ENCODE measurements around the gene RNU7-1. TPM values are rescaled to one million over a fixed set of nuclear protein-coding genes. Genes with fewer than 3 reads are reported as not detected.
A peak's percentile ranks its signal among the peaks of the same experiment; 100 is the strongest.

The RNU7-1 gene
- total RNA-seq, 1 donor from 2014 or later: not detected

DNA sequence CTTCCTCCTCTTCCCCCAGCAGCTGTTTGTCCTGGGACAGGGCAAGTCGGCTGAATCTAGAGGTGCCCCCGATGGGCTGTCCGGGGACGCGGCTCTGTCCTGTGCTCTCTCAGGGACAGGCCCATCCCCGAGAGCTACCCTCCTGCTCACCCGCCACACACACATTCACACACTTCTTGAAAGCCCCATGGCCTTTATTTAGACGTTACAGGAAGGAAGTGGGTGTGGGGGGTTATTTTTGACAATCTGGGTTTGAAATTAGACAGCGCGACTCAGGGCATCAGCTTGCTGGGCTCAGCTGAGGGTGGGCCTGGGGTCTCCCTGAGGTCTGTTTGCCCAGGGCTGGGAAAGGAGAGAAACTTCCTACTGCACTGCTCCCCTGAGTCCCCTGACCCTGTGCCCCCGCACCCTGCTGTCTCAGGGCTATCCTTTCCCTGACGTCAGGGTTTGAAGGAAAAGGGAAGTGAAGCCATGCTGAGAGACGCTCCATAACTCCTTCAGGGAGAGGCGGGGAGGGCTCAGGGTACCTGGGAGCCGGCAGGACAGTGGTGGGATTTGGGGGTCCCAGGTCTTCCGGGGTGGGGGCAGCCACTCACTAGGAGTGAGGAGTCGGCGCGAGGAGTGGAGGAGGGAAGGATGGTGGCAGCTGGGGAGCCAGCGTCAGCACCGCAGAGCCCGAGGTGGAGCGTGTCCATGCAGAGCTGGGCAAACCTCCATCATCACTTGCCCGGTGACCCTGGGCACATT lies 15.6 kb downstream of the RNU7-1 start:
- DNase-seq (ENCODE audit: low read depth, low spot score): no peak
- Mint-ChIP-seq H3K4me1 (peaks cover 13% of the 10 kb centered on the region), H3K27me3 (ENCODE audit: low read depth) (no peaks in the 10 kb centered on the region), H3K36me3 (ENCODE audit: low read depth) (no peaks in the 10 kb centered on the region), H3K4me3 (no peak overlapping the region), H3K9me3 (no peaks in the 10 kb centered on the region), H3K27ac (ENCODE audit: unreplicated experiment) (no peak overlapping the region)
- TF ChIP-seq, protein P1, sequence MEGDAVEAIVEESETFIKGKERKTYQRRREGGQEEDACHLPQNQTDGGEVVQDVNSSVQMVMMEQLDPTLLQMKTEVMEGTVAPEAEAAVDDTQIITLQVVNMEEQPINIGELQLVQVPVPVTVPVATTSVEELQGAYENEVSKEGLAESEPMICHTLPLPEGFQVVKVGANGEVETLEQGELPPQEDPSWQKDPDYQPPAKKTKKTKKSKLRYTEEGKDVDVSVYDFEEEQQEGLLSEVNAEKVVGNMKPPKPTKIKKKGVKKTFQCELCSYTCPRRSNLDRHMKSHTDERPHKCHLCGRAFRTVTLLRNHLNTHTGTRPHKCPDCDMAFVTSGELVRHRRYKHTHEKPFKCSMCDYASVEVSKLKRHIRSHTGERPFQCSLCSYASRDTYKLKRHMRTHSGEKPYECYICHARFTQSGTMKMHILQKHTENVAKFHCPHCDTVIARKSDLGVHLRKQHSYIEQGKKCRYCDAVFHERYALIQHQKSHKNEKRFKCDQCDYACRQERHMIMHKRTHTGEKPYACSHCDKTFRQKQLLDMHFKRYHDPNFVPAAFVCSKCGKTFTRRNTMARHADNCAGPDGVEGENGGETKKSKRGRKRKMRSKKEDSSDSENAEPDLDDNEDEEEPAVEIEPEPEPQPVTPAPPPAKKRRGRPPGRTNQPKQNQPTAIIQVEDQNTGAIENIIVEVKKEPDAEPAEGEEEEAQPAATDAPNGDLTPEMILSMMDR (conservative IDR thresholded peaks at IDR 0.05): no peak

DNA sequence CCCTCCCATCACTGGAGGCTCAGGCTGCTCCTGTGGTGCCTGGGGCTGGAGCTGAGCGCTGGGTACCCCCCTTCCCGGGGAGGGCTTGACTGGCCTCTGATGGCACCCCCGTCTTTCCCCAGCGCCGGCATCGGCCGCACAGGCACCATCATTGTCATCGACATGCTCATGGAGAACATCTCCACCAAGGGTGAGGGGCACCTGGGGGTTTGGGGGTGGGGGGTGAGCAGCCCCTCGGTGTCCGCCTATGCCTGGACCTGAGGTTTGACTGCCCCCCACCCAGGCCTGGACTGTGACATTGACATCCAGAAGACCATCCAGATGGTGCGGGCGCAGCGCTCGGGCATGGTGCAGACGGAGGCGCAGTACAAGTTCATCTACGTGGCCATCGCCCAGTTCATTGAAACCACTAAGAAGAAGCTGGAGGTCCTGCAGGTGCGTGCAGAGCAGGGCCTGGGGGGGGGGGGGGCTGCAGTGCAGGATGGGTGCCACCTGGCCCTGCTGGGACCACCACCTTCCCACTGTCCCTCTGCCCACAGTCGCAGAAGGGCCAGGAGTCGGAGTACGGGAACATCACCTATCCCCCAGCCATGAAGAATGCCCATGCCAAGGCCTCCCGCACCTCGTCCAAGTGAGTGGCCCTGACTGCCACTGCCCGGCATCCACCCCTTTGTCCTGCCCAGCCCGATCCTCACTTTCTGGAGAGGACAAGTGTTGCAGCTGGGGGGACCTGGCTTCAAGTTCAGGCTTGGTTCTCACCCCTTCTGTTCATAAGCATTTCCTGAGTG lies 16.4 kb downstream of the RNU7-1 start:
- Mint-ChIP-seq H3K27me3 (ENCODE audit: low read depth) (no peaks in the 10 kb centered on the region), H3K9me3 (no peaks in the 10 kb centered on the region), H3K27ac (ENCODE audit: unreplicated experiment) (no peak overlapping the region), H3K36me3 (ENCODE audit: low read depth) (no peaks in the 10 kb centered on the region), H3K4me1 (peaks cover 14% of the 10 kb centered on the region), H3K4me3 (no peak overlapping the region)
- TF ChIP-seq, protein P1 (conservative IDR thresholded peaks at IDR 0.05): no peak
- DNase-seq (ENCODE audit: low read depth, low spot score): no peak

DNA sequence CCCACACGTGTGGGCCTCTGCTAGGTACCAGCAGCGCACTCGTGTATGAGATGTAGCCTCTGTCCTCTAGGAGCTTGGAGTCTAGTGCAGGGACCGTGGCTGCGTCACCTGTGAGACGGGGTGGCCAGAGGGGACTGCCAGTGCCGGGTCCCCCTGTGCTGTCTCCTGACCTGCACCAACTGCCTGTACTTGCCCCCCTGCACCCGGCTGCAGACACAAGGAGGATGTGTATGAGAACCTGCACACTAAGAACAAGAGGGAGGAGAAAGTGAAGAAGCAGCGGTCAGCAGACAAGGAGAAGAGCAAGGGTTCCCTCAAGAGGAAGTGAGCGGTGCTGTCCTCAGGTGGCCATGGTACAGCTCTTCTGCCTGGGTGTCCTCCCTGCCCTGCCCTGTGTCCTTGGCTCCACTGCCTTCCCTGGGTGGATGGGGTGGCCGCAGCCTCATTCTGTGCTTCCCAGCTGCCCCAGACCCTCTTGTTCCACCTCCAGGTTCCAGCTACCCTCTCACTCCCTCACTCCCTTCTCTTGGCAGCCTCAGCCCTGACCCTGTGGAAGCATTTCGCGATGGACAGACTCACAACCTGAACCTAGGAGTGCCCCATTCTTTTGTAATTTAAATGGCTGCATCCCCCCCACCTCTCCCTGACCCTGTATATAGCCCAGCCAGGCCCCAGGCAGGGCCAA lies 17.1 kb downstream of the RNU7-1 start:
- DNase-seq (ENCODE audit: low read depth, low spot score): no peak
- peaks cover 20% of the 10 kb centered on the region for H3K4me1 Mint-ChIP-seq
- TF ChIP-seq, protein P1 (conservative IDR thresholded peaks at IDR 0.05): no peak
- no peaks in the 10 kb centered on the region for H3K27me3 Mint-ChIP-seq (ENCODE audit: low read depth)
- H3K27ac Mint-ChIP-seq (ENCODE audit: unreplicated experiment): no peak overlapping the region
- no peak overlapping the region for H3K4me3 Mint-ChIP-seq
- H3K9me3 Mint-ChIP-seq: no peaks in the 10 kb centered on the region
- peaks cover 3% of the 10 kb centered on the region for H3K36me3 Mint-ChIP-seq (ENCODE audit: low read depth)

DNA sequence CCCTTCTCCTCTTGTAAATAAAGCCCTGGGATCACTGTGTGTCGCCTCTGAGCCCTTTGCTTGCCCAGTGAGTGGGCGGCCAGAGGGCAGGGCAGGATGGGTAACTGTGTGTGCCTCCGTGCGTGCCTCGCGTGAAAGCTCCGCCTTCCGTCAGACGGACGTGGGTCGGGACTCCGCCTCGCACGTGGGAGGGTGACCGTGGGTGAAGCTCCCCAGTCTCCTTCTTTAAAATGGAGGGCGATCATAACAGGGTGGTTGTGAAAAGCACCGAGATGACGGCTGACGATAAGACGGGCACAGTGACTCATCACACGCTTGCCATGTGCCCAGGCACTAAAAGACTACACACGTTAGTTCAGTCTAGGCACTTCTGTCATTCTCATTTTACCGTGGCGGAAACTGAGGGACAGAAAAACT lies 17.7 kb downstream of the RNU7-1 start:
- H3K27ac Mint-ChIP-seq (ENCODE audit: unreplicated experiment): peak overlapping the region; percentile 92
- H3K27me3 Mint-ChIP-seq (ENCODE audit: low read depth): no peaks in the 10 kb centered on the region
- no peak for DNase-seq (ENCODE audit: low read depth, low spot score)
- peaks cover 5% of the 10 kb centered on the region for H3K36me3 Mint-ChIP-seq (ENCODE audit: low read depth)
- TF ChIP-seq, protein P1 (conservative IDR thresholded peaks at IDR 0.05): no peak
- H3K4me3 Mint-ChIP-seq: peak overlapping the region; percentile 75
- H3K4me1 Mint-ChIP-seq: peaks cover 20% of the 10 kb centered on the region
- H3K9me3 Mint-ChIP-seq: no peaks in the 10 kb centered on the region

DNA sequence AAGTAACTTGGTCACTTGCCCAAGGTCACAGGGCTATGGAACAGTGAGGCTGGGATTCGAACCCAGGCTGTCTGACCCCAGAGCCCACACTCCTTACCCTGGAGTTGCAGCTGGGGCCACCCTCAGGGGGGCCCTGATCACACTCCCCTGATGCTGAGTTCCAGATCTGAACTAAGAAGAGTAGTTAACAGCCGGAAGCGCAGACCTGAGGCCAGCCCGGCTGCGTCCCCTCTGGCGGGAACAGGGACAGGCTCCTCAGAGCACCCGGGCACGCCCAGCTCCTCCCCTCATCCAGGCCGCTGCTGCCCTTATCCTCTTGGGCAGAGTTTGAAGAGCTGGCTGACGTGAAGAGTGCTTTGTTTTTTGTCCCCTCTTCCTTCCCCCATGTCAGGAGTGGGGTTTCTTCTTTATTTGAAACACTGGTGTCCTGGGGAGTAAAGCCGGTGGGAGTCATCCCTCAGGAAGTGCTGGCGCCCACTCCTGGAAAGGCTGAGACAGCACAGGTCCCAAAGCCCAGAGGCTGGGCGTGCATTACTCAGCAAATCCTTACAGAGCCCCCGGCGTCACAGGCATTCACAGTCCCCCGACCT lies 18.2 kb downstream of the RNU7-1 start:
- H3K36me3 Mint-ChIP-seq (ENCODE audit: low read depth): peaks cover 7% of the 10 kb centered on the region
- H3K4me1 Mint-ChIP-seq: peaks cover 20% of the 10 kb centered on the region
- H3K27me3 Mint-ChIP-seq (ENCODE audit: low read depth): no peaks in the 10 kb centered on the region
- TF ChIP-seq, protein P1 (conservative IDR thresholded peaks at IDR 0.05): peak; percentile 67
- no peaks in the 10 kb centered on the region for H3K9me3 Mint-ChIP-seq
- peak overlapping the region; percentile 75 for H3K4me3 Mint-ChIP-seq
- DNase-seq (ENCODE audit: low read depth, low spot score): peak; percentile 59
- peak overlapping the region; percentile 92 for H3K27ac Mint-ChIP-seq (ENCODE audit: unreplicated experiment)
